A549 (cell line): ENCODE data around the gene SEMA4B.

ENCODE experiments used
- EP300 ChIP-seq, 2 experiments: fragments of >200 bp; sonication (Bioruptor Twin); formaldehyde crosslinking; IDR thresholded peaks; 2 replicates in 1 of 2; 3 replicates in 1 of 2; pipeline ENCODE4 v1.6.1; 2016 to 2017
- GATA3 ChIP-seq: IDR thresholded peaks from 2 replicates; pipeline ENCODE4 v1.6.1; 2012; ENCODE audit warnings: borderline replicate concordance
- MAFK ChIP-seq: fragments of 450-650 bp; IDR thresholded peaks from 2 replicates; pipeline ENCODE4 v1.6.1; 2014; ENCODE audit not compliant: partially characterized antibody
- POLR2A ChIP-seq: IDR thresholded peaks from 2 replicates; pipeline ENCODE4 v1.6.1; 2012; ENCODE audit warnings: mild to moderate bottlenecking, low read length
- REST ChIP-seq: fragments of 200-600 bp; sonication (generic); IDR thresholded peaks from 2 replicates; pipeline ENCODE4 v1.6.1; 2016; ENCODE audit warnings: antibody characterized with exemption, mild to moderate bottlenecking, moderate library complexity
- TFCP2L1 ChIP-seq: fragments of 250-450 bp; sonication (Bioruptor Pico); IDR thresholded peaks from 2 replicates; pipeline ENCODE4 v1.5.0; 2021; ENCODE audit warnings: mild to moderate bottlenecking
- TF ChIP-seq, protein P1 (sequence below): fragments of >200 bp; sonication (Bioruptor Twin); formaldehyde crosslinking; IDR thresholded peaks from 3 replicates; pipeline ENCODE4 v1.5.1; 2016
- TF ChIP-seq, protein P2 (sequence below): IDR thresholded peaks from 2 replicates; pipeline ENCODE4 v1.6.1; 2012

DNA sequence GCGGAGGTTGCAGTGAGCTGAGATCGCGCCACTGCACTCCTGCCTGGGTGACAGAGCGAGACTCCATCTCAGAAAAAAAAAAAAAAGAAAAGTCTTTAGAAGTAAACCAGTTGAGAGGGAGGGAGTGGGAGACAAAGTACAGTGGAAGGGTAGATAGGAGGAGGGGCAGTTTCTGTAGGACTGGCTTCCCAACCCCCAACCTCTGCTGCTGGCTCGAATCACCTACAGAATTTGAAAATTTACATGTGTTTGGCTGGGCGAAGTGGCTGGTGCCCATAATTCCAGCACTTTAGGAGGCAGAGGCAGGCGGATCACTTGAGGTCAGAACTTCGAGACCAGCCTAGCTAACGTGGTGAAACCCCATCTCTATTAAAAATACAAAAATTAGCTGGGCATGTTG lies 24.1 kb upstream of the SEMA4B start:
- TF ChIP-seq, protein P1, sequence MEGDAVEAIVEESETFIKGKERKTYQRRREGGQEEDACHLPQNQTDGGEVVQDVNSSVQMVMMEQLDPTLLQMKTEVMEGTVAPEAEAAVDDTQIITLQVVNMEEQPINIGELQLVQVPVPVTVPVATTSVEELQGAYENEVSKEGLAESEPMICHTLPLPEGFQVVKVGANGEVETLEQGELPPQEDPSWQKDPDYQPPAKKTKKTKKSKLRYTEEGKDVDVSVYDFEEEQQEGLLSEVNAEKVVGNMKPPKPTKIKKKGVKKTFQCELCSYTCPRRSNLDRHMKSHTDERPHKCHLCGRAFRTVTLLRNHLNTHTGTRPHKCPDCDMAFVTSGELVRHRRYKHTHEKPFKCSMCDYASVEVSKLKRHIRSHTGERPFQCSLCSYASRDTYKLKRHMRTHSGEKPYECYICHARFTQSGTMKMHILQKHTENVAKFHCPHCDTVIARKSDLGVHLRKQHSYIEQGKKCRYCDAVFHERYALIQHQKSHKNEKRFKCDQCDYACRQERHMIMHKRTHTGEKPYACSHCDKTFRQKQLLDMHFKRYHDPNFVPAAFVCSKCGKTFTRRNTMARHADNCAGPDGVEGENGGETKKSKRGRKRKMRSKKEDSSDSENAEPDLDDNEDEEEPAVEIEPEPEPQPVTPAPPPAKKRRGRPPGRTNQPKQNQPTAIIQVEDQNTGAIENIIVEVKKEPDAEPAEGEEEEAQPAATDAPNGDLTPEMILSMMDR, result no peak
- TF ChIP-seq POLR2A (no peak), MAFK (no peak), EP300 (IDR thresholded peaks at IDR 0.05) (no peak), GATA3 (no peak), REST (no peak), TFCP2L1 (no peak)
- TF ChIP-seq, protein P2, sequence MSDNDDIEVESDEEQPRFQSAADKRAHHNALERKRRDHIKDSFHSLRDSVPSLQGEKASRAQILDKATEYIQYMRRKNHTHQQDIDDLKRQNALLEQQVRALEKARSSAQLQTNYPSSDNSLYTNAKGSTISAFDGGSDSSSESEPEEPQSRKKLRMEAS, result no peak
